Germinal center (tissue), 1 donor: ENCODE data around the gene PDE4D.

ENCODE experiments used
- DNase-seq: peaks from one replicate; pipeline ENCODE4 v3.0.0; 2012; ENCODE audit warnings: mixed read lengths, low spot score

The PDE4D gene

GRCh38 chr5:59547731-59548130, 345.8 kb downstream of the PDE4D start:
- DNase-seq: no peak

DNA sequence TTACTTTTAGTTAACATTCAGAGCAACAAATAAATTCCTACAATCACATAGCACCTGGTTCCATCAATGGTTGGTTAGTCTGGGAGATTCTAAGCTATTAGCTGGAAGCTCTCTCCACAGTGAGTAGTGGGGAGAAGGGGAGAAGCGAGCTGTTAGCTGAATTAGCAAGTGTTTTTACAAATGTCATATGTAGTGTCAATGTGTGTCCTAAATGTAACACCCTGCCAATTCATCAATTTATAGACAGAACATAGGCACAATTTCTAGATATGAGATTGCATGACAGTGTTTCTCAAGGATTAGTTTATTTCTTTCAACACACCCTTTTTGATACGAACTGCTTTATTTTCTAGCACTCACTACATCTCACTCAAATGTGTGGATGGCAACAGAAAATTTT, 349.0 kb downstream of the PDE4D start:
- no peak for DNase-seq

DNA sequence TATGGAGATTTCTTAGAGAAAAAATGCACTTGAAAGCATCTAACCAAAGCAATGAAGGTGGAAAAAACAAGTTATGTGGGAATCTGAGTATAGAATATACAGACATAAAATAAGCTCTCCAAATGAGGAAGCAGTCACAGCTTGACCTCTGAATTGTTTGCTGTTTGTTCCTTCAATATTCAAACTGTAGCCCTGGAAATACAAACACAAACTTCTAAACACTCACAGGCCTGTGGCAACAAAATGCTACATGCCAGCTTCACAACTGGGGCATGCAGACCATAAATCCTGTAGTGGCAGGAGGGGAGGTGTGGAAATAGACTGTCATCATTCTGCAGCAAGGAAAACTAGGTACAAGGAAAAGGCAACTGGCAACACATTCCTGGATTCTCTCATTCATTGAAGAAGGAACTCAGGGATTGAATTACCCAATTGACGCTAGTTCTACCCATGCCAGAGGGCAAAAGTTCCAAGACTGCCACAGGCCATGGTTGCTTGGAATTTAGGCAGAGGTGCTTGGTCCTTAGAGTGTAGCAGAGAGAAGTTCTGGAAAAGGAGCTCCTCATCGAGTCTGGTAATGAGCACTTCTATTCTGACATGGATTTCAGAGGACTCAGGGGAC, 349.6 kb downstream of the PDE4D start:
- DNase-seq: no peak

GRCh38 chr5:59542851-59543820, 350.4 kb downstream of the PDE4D start:
- no peak for DNase-seq

GRCh38 chr5:59542306-59542705, 351.2 kb downstream of the PDE4D start:
- no peak for DNase-seq

DNA sequence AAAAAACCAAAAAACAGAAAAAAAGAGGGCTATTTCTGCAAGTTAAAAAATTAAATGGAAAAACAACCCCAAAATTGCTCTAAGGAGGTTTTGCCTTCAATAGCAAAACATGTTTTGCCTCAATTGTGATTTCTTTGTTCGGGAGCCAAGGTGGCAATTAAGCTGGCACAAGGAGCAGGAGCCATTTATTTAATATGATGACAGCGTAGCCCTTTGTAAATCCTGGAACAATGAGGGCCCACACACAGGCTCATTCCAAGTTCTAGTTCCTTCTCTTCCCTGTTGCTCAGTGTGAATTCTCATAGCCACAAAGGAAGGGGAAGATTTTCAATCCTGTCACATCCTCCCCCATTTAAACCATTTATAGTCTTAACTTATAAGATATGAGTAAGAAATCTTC, 353.2 kb downstream of the PDE4D start:
- DNase-seq: no peak

DNA sequence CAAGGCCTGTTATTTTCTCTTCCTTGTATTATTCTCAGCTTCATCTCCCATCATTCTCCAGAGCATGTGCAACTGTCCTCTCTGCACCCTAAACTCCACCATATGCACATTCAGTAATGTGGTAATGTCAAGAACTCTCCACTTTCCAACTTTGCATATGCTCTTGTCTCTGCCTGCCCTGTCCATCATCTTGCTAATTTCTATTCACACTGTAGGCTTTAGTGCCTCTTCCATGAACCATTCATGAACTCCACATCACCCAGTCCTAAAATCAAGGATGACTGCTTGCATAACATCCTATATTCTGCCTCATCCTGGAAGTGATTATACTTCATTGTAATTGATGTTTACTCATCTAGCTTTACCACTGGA, 354.8 kb downstream of the PDE4D start:
- no peak for DNase-seq

GRCh38 chr5:59537961-59538749, 355.4 kb downstream of the PDE4D start:
- DNase-seq: no peak

DNA sequence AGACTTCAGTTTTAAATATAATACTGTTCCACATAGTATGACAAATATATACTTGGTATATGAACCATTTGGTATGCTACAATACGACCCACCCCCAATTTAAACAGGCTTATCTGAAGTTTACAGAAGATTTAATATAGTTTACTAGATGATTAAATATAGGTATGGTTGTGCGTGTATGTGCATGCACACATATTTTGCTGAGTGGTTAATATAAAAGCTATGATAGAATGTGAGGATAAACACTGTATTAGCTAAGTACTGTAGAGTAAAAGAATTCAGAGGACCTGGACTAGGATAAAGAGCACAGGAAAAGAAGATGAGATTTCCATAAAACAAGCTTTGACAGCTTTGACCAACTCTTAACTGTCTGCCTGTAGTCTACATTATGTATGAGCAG, 356.7 kb downstream of the PDE4D start:
- no peak for DNase-seq

- no peak for DNase-seq
Observed at GRCh38 chr5:59535561-59535960, 358.0 kb downstream of the PDE4D start.

DNA sequence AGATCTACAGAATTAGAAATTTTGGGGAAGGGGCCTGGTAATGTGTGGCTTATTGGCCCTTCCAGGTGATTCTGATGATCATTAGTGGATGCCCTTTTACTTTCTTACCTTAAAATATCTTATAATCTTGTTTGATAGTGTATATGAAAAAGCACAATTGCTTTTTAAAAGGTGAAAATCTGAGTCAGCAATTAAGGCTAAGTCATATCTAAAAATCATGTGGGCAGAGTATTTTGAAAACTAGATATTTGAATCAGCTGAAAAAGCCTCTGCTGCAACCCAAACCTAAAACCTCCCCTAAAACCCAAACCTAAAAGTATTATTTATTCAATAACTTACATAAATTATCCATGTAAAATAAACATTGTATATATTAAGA, 359.8 kb downstream of the PDE4D start:
- no peak for DNase-seq

DNA sequence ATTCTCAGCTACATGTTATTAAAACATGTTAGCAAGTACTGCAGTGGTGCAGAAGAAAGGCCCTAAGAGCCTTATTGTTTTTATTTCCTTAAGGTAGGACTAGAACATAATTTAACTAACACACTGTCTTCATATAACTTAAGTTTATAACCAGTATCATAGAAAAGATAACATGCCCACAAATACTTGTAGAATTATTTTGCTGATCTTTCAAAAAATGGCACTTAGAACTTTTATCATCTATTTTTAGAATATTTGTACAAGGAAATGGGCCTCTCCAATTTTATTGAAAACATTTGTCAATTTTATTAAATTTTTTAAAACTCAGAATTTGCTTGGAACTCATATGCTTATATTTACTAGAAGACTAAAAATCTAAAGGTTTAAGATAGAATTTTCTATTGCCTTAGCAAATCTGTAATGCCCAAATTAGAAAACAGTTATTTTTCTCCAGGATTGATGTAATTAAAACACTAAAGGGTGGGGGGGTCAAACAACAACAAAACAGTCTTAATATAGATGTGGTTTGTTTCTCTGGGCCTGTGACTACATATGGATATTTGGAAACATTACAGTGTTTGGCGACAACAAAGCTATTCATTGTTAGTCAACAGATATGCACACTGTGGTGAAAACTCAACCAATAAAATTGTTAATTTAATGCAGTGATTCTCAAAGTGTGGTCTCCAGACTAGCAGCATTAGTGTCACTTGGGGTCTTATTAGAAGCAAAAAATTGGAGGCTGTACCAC, 360.4 kb downstream of the PDE4D start:
- DNase-seq: no peak

DNA sequence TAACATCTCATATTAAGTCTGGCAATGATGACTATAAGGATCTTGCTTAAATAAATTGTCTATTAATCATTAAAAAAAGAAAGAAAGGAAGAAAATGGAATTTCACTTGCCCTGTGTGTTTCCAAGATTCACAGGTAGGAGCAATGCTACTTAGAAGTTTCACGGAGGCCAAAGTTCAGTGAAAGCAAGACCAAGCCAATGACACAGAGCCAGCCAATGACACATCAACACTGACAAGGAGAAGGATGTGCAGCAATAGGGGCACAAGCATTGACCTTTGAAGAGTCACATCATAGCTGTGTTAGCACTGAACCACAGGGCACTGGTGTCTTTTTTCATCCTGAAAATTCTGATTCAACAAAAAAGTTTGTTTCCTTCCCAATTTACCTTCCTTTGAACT, 364.3 kb downstream of the PDE4D start:
- no peak for DNase-seq

GRCh38 chr5:59528202-59528862, 365.2 kb downstream of the PDE4D start:
- DNase-seq: no peak

DNA sequence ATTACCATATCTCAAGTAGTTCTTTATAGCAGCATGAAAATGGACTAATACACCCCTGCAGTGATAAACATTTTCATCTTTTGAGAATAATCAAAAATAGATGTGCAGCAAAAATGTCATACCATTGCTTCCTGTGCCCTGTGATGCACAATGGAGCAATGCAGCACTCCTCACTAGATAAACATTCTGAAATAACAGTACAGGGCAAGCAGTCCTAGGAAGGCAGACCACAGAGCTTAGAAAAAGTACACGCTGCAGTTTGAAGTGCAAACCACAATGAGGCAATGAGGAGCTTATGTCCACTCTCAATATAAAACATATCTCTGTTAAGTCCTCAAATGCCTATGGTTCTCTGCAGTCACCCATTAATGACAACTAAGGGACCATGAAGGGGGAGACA, 367.6 kb downstream of the PDE4D start:
- no peak for DNase-seq

DNA sequence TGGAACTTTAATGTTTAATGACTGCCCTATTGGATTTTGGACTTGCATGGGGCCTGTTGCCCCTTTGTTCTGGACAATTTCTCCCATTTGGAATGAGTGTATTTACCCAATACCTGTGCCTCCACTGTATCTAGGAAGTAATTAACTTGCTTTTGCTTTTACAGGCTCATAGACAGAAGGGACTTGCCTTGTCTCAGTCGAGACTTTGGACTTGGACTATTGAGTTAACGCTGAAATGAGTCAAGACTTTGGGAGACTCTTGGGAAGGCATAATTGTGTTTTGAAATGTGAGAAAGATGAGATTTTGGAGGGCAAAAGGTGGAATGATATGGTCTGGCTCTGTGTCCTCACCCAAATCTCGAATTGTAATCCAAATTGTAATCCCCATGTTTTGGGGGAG, 368.2 kb downstream of the PDE4D start:
- DNase-seq: no peak

GRCh38 chr5:59522201-59522831, 371.2 kb downstream of the PDE4D start:
- no peak for DNase-seq

- DNase-seq: no peak
Observed at GRCh38 chr5:59521476-59521875, 372.1 kb downstream of the PDE4D start.

DNA sequence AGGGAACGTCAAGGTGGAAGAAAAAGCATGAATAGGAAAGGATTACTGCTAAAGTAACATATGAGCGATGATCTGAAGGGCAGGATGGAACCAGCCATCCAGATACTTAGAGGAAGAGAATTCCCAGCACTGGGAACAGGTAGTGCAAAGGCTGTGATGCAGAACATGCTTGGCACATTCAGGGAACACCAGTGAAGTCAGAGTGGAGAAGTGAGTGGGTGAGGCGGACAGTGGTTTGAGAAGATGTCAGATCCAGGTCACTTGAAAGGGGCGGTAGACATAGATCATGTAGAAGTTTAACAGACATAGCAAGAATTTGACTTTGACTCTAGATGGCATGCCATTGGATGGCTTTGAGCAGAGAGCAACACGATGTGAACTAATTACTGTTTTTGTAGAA, 374.2 kb downstream of the PDE4D start:
- no peak for DNase-seq

DNA sequence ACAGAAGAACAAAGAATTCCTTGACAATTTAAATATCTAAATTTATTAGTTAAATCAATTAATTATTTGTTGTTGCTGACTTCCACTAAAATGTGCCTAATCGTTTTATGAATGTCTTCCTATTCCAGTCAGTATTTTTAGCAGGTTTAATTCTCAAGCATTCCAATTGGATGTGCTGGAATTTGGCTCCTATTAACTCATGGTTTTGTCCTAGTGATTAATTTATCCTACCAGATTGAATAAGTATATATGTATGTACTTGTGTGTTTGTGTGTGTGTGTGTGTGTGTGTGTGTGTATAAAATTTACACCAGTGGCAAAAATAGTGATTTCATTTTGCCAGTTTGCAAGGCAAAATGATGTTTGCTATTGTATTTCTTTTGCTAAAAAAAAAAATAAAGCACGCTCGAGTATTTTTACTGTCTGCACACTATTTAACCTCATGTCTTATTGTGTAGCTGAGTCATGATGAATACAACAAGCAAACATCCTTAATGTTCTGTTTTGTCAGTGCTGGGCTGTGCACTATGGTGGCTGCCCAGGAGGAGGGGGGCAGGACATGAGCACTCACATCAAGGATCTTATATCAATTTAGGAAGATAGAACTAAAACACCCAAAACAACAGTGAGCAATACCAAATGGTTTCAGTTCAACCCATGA, 375.5 kb downstream of the PDE4D start:
- DNase-seq: no peak

GRCh38 chr5:59516161-59516560, 377.4 kb downstream of the PDE4D start:
- no peak for DNase-seq
